ENCODE results near the gene SLC35C1.

The SLC35C1 gene

DNA sequence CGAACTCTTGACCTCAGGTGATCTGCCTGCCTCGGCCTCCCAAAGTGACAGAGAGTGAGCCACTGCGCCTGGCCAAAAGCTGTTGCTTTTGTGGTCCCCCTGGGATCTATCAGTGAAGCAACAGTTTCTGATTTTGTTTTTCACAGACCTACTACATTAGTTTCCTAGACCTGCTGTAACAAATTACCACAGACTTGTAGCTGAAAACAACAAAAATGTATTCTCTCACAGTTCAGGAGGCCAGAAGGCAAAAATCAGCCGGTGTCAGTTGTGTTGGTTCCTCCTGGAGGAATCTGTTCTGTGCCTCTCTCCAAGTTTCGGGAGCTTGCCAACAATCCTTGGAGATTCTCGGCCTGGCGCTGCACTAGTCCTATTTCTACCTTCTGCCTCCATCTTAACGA, 8.5 kb upstream of the SLC35C1 start:
- Histone ChIP-seq H4K20me1 (ENCODE audit: insufficient read depth) (no peaks in the 10 kb centered on the region), H3K79me2 (ENCODE audit: insufficient read depth, low read depth) (no peaks in the 10 kb centered on the region), H3K4me1 (ENCODE audit: low read depth, poor library complexity, severe bottlenecking) (no peaks in the 10 kb centered on the region), H3K9ac (no peak overlapping the region), H3K27me3 (ENCODE audit: insufficient read depth, low read depth) (no peaks in the 10 kb centered on the region), H3K27ac (no peak overlapping the region), H3K4me2 (no peak overlapping the region), H3K4me3 (IDR thresholded peaks at IDR 0.05; ENCODE audit: insufficient read depth, low read depth, low read length) (no peak overlapping the region), H3K36me3 (ENCODE audit: insufficient read depth) (no peaks in the 10 kb centered on the region), H2AFZ (ENCODE audit: low read depth) (no peak overlapping the region)
- TF ChIP-seq, protein P1, sequence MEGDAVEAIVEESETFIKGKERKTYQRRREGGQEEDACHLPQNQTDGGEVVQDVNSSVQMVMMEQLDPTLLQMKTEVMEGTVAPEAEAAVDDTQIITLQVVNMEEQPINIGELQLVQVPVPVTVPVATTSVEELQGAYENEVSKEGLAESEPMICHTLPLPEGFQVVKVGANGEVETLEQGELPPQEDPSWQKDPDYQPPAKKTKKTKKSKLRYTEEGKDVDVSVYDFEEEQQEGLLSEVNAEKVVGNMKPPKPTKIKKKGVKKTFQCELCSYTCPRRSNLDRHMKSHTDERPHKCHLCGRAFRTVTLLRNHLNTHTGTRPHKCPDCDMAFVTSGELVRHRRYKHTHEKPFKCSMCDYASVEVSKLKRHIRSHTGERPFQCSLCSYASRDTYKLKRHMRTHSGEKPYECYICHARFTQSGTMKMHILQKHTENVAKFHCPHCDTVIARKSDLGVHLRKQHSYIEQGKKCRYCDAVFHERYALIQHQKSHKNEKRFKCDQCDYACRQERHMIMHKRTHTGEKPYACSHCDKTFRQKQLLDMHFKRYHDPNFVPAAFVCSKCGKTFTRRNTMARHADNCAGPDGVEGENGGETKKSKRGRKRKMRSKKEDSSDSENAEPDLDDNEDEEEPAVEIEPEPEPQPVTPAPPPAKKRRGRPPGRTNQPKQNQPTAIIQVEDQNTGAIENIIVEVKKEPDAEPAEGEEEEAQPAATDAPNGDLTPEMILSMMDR (conservative IDR thresholded peaks at IDR 0.05; ENCODE audit: low read depth, low read length): no peak

DNA sequence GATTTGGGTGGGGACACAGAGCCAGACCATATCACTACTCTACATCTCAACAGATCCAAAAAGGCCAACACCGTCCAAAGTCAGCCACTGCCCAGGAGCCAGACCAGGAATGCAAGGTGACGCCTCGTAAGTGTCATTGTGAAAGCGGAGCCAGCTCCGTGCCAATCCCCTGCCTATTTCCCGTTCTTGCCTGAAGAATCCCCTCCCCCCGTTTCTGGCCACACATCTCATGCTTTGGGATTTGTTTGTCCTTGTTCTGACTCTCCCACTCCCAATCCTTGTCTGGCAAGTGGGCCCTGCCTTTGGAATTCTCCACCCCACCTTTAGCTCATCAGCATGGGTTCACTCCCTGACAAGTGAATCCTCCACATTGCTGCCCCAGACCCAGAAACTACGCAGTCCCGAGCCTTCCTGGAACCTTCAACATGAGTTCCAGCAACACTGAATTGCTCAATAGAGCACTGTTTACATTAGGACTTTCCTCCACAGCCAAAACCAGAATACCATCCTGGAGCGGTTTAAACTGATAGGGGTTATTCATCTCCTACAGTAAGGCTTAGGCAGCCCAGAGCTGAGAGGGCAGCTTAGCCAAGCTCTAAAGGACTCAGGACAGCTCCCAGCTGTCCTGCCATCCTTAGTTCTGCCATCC, 6.0 kb upstream of the SLC35C1 start:
- Histone ChIP-seq H3K4me2 (no peak overlapping the region), H4K20me1 (ENCODE audit: insufficient read depth) (no peaks in the 10 kb centered on the region), H3K27ac (no peak overlapping the region), H3K27me3 (ENCODE audit: insufficient read depth, low read depth) (no peaks in the 10 kb centered on the region), H3K9ac (no peak overlapping the region), H2AFZ (ENCODE audit: low read depth) (no peak overlapping the region), H3K4me3 (IDR thresholded peaks at IDR 0.05; ENCODE audit: insufficient read depth, low read depth, low read length) (no peak overlapping the region), H3K79me2 (ENCODE audit: insufficient read depth, low read depth) (no peaks in the 10 kb centered on the region), H3K4me1 (ENCODE audit: low read depth, poor library complexity, severe bottlenecking) (peaks cover 4% of the 10 kb centered on the region), H3K36me3 (ENCODE audit: insufficient read depth) (no peaks in the 10 kb centered on the region)
- TF ChIP-seq, protein P1 (conservative IDR thresholded peaks at IDR 0.05; ENCODE audit: low read depth, low read length): no peak

DNA sequence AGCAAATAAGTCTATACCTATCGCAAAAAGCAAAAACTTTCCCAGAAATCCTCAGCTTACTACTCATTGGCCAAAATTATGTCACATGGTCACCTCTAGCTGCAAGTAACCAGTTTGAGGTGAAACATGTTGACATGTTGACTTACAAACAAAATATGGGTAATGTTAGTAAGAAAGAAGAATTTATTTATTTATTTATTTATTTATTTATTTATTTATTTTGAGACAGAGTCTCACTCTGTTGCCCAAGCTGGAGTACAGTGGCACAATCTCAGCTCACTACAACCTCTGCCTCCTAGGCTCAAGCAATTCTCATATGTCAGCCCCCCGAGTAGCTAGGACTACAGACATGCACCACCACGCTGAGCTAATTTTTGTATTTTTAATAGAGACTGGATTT, 5.4 kb upstream of the SLC35C1 start:
- H3K79me2 ChIP-seq (ENCODE audit: insufficient read depth, low read depth): no peaks in the 10 kb centered on the region
- TF ChIP-seq, protein P1 (conservative IDR thresholded peaks at IDR 0.05; ENCODE audit: low read depth, low read length): no peak
- peaks cover 5% of the 10 kb centered on the region for H3K4me1 ChIP-seq (ENCODE audit: low read depth, poor library complexity, severe bottlenecking)
- H4K20me1 ChIP-seq (ENCODE audit: insufficient read depth): no peaks in the 10 kb centered on the region
- H3K36me3 ChIP-seq (ENCODE audit: insufficient read depth): no peaks in the 10 kb centered on the region
- no peak overlapping the region for H3K9ac ChIP-seq
- H3K27ac ChIP-seq: no peak overlapping the region
- no peak overlapping the region for H2AFZ ChIP-seq (ENCODE audit: low read depth)
- H3K4me2 ChIP-seq: no peak overlapping the region
- H3K4me3 ChIP-seq (IDR thresholded peaks at IDR 0.05; ENCODE audit: insufficient read depth, low read depth, low read length): no peak overlapping the region
- H3K27me3 ChIP-seq (ENCODE audit: insufficient read depth, low read depth): no peaks in the 10 kb centered on the region

DNA sequence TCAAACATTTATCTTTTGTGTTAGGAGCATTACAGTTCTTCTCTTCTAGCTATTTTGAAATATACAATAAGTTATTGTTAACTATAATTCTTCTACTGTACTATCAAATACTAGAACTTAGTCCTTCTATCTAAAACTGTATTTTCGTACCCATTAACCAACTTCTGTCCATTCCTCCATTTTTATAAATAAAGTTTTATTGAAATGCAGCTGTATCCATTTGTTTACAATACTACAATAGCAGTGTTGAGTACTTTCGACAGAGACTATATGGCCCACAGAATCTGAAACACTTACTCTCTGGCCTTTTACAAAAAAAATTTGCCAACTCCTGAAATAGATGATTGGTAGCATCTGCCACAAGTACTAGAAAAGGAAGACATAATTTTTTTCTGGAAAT, 4.7 kb upstream of the SLC35C1 start:
- Histone ChIP-seq H3K9ac (no peak overlapping the region), H3K4me2 (no peak overlapping the region), H3K4me3 (IDR thresholded peaks at IDR 0.05; ENCODE audit: insufficient read depth, low read depth, low read length) (no peak overlapping the region), H3K36me3 (ENCODE audit: insufficient read depth) (no peaks in the 10 kb centered on the region), H3K27me3 (ENCODE audit: insufficient read depth, low read depth) (no peaks in the 10 kb centered on the region), H4K20me1 (ENCODE audit: insufficient read depth) (no peaks in the 10 kb centered on the region), H3K27ac (no peak overlapping the region), H3K4me1 (ENCODE audit: low read depth, poor library complexity, severe bottlenecking) (peaks cover 5% of the 10 kb centered on the region), H3K79me2 (ENCODE audit: insufficient read depth, low read depth) (peaks cover under 1% of the 10 kb centered on the region), H2AFZ (ENCODE audit: low read depth) (no peak overlapping the region)
- TF ChIP-seq, protein P1 (conservative IDR thresholded peaks at IDR 0.05; ENCODE audit: low read depth, low read length): no peak

Measured in KMS-11 (cell line).